SK-N-SH (cell line): ENCODE measurements around the gene JAG2. TPM values are rescaled to one million over a fixed set of nuclear protein-coding genes. Genes with fewer than 3 reads are reported as not detected.

Source experiments
- CTCF ChIA-PET: fragments of 300-600, 350-600 bp; formaldehyde crosslinking; extraction: SDS; loops from one replicate; lab custom pipeline; 2021; lab: Yijun Ruan, JAX
- POLR2A ChIA-PET: fragments of 350-600 bp; sonication (Branson Sonifier 250); formaldehyde crosslinking; extraction: SDS; loops from one replicate; lab custom pipeline; 2020; ENCODE audit warnings: antibody characterized with exemption, inconsistent platforms; lab: Yijun Ruan, JAX
- DNase-seq: peaks from one replicate; pipeline ENCODE4 v3.0.0; 2012
- H2AFZ ChIP-seq: fragments of 200-600 bp; sonication (generic); 2 replicates; pipeline ENCODE4 v1.8.1; 2016; ENCODE audit warnings: antibody characterized with exemption, mild to moderate bottlenecking, low read depth
- H3F3A ChIP-seq: fragments of 200-600 bp; sonication (generic); replicated peaks from 2 replicates; pipeline ENCODE3; 2016; ENCODE audit warnings: antibody characterized with exemption, mild to moderate bottlenecking; ENCODE audit not compliant: insufficient read depth
- H3K27ac ChIP-seq, 2 experiments: fragments of 200-500 bp in 1 of 2; fragments of 200-600 bp in 1 of 2; sonication (Bioruptor generic) in 1 of 2; sonication (generic), shearing (Covaris generic) in 1 of 2; 2 replicates each; pipeline versions ENCODE4 v1.5.1 to v1.6.1; 2014 to 2016; ENCODE audit warnings: low read depth in 2 of 2, inconsistent platforms in 1 of 2, low read length in 1 of 2, mild to moderate bottlenecking in 1 of 2, mixed read lengths in 1 of 2
- H3K27me3 ChIP-seq: fragments of 200-600 bp; sonication (generic), shearing (Covaris generic); 2 replicates; pipeline ENCODE4 v1.6.1; 2016; ENCODE audit warnings: mixed run types; ENCODE audit not compliant: insufficient read depth
- H3K36me3 ChIP-seq, 2 experiments: fragments of 200-500 bp in 1 of 2; fragments of 200-600 bp in 1 of 2; sonication (Bioruptor generic) in 1 of 2; sonication (generic) in 1 of 2; replicated peaks in 1 of 2; 2 replicates each; pipeline versions ENCODE3 to v1.5.1; 2014 to 2016; ENCODE audit warnings: low read length in 1 of 2, mild to moderate bottlenecking in 1 of 2; ENCODE audit not compliant: insufficient read depth in 2 of 2, control insufficient read depth in 1 of 2
- H3K4me1 ChIP-seq, 2 experiments: fragments of 200-500 bp in 1 of 2; fragments of 200-600 bp in 1 of 2; sonication (Bioruptor generic) in 1 of 2; sonication (generic), shearing (Covaris generic) in 1 of 2; 2 replicates each; pipeline versions ENCODE4 v1.5.1 to v1.6.1; 2014 to 2016; ENCODE audit warnings: low read depth in 1 of 2, low read length in 1 of 2, mixed run types in 1 of 2; ENCODE audit not compliant: insufficient read depth in 2 of 2, control insufficient read depth in 1 of 2
- H3K4me2 ChIP-seq: fragments of 200-600 bp; sonication (generic), shearing (Covaris generic); 2 replicates; pipeline ENCODE4 v1.6.1; 2017; ENCODE audit warnings: mixed run types
- H3K4me3 ChIP-seq, 2 experiments: fragments of 200-500 bp in 1 of 2; fragments of 200-600 bp in 1 of 2; sonication (Bioruptor generic) in 1 of 2; sonication (generic), shearing (Covaris generic) in 1 of 2; 2 replicates each; pipeline versions ENCODE4 v1.5.1 to v1.8.1; 2014 to 2016; ENCODE audit warnings: low read depth in 2 of 2, inconsistent platforms in 1 of 2, low read length in 1 of 2, mild to moderate bottlenecking in 1 of 2, mixed read lengths in 1 of 2, moderate library complexity in 1 of 2
- H3K79me2 ChIP-seq: fragments of 200-600 bp; sonication (generic); 2 replicates; pipeline ENCODE4 v1.8.1; 2017; ENCODE audit warnings: mild to moderate bottlenecking; ENCODE audit not compliant: insufficient read depth
- H3K9ac ChIP-seq: fragments of 200-600 bp; sonication (generic); 2 replicates; pipeline ENCODE4 v1.6.1; 2017; ENCODE audit warnings: mixed run types
- H3K9me2 ChIP-seq: fragments of 200-600 bp; sonication (generic); 2 replicates; pipeline ENCODE4 v1.6.1; 2017; ENCODE audit warnings: mixed run types
- H3K9me3 ChIP-seq: fragments of 200-600 bp; sonication (generic); 2 replicates; pipeline ENCODE4 v1.6.1; 2017; ENCODE audit warnings: mixed run types, mild to moderate bottlenecking, moderate library complexity
- H4K20me1 ChIP-seq: fragments of 200-600 bp; sonication (generic); 2 replicates; pipeline ENCODE4 v1.6.1; 2017; ENCODE audit warnings: mild to moderate bottlenecking, mixed run types; ENCODE audit not compliant: insufficient read depth
- ELF1 ChIP-seq: IDR thresholded peaks from 2 replicates; pipeline ENCODE4 v1.4.0; 2012
- EP300 ChIP-seq, 2 experiments: IDR thresholded peaks; 2 replicates each; pipeline versions ENCODE4 v1.4.0 to v1.6.1; 2012; ENCODE audit warnings: borderline replicate concordance in 1 of 2, low read depth in 1 of 2, low read length in 1 of 2
- EZH2phosphoT487 ChIP-seq: fragments of 200-600 bp; sonication (generic); IDR thresholded peaks from 2 replicates; pipeline ENCODE4 v1.6.1; 2017; ENCODE audit warnings: low read depth, mixed run types, mild to moderate bottlenecking, antibody characterized with exemption, moderate library complexity, borderline replicate concordance
- GATA2 ChIP-seq: sonication (generic); formaldehyde crosslinking; IDR thresholded peaks from 2 replicates; pipeline ENCODE4 v1.5.0; 2020; ENCODE audit warnings: mild to moderate bottlenecking, missing genetic modification reagents
- MEF2A ChIP-seq: IDR thresholded peaks from 2 replicates; pipeline ENCODE4 v1.4.0; 2012; ENCODE audit warnings: low read depth, borderline replicate concordance
- NRF1 ChIP-seq: IDR thresholded peaks from 2 replicates; pipeline ENCODE4 v1.6.1; 2012; ENCODE audit warnings: low read depth, mild to moderate bottlenecking, low read length
- POLR2AphosphoS5 ChIP-seq: IDR thresholded peaks from 2 replicates; pipeline ENCODE4 v1.6.1; 2012; ENCODE audit warnings: low read depth, low read length
- REST ChIP-seq: IDR thresholded peaks from 2 replicates; pipeline ENCODE4 v1.6.1; 2012; ENCODE audit warnings: mild to moderate bottlenecking, low read depth, low read length, moderate library complexity
- RXRA ChIP-seq: IDR thresholded peaks from 2 replicates; pipeline ENCODE4 v1.4.0; 2012; ENCODE audit warnings: low read depth, mild to moderate bottlenecking, borderline replicate concordance
- ZBTB33 ChIP-seq: IDR thresholded peaks from 2 replicates; pipeline ENCODE4 v1.4.0; 2012; ENCODE audit warnings: low read depth, borderline replicate concordance
- WGBS: methylation state at CpG from one replicate; pipeline ENCODE4 v1.1.6; 2017; ENCODE audit warnings: low lambda C conversion rate; 5-methylcytosine and 5-hydroxymethylcytosine counted together
- polyA plus RNA-seq, 3 experiments: library from polyadenylated mRNA; depleted of rRNA; stranded (reverse); fragments of >200 nt; gene quantifications; 2 replicates each; pipeline ENCODE4 v1.2.3, GENCODE V29; 2012
- TF ChIP-seq, protein P1 (sequence below): IDR thresholded peaks from 2 replicates; pipeline ENCODE4 v1.4.0; 2012; ENCODE audit warnings: low read depth

The JAG2 gene
- polyA plus RNA-seq, 1 of the 3 experiments (the other 2 are of a cell fraction): 1.7 TPM

GRCh38 chr14:105150026-105150367 lies 18.6 kb downstream of the JAG2 start (continued):
- TF ChIP-seq MEF2A: no peak
- no peak for TF ChIP-seq GATA2 (CRISPR knock-in tag)

DNA sequence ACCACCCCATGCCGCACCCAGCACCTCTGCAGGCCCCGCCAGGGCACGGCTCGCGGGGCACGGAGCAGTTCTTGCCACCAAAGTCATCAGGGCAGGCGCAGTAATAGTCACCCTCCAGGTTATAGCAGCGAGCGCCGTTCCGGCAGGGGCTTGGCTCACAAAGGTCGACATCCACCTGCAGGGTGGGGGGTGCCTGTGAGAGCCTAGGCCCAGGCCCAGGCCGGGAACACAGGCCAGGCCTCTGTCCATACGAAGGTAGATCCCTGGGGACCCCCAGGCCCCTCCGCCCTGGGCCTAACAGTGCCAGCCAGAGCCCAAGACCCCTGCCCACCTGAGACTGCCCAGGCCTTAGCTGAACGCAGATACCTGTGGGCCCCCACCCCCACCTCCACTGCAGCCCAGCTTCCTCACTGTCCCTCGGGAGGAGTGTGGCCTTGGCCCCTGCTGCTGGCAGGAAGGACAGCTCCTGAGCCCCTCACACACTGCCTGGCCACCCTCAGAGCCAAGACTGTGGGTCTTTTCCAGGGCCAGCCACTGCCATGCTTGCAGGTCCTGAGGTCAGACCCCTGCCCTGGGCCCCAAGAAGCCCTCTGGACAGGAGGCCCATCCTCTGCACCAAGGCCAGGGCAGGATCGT lies 19.3 kb downstream of the JAG2 start:
- Histone ChIP-seq H3F3A (no peaks in the 10 kb centered on the region), H3K4me2 (no peak overlapping the region), H3K36me3 (no peaks in the 10 kb centered on the region), H3K4me3 (no peak overlapping the region), H3K4me1 (peaks cover 0 to 13% of the 10 kb centered on the region in 2 experiments; a peak in 1 of 4 replicates), H3K27ac (no peak overlapping the region), H3K9me3 (no peaks in the 10 kb centered on the region), H3K27me3 (no peaks in the 10 kb centered on the region), H3K9me2 (no peaks in the 10 kb centered on the region), H3K9ac (no peak overlapping the region), H2AFZ (no peak overlapping the region), H4K20me1 (no peaks in the 10 kb centered on the region), H3K79me2 (no peaks in the 10 kb centered on the region)
- no peak for DNase-seq
- WGBS: 92% methylated on average over 7 of the region's 18 CpGs
- CTCF ChIA-PET: no interaction called here
- POLR2A ChIA-PET: no interaction called here
- TF ChIP-seq ELF1 (no peak), RXRA (no peak), EP300 (IDR thresholded peaks at IDR 0.05; ENCODE audit: borderline replicate concordance in 1 of 2, low read depth in 1 of 2, low read length in 1 of 2) (no peak), REST (no peak), POLR2AphosphoS5 (no peak), ZBTB33 (no peak), EZH2phosphoT487 (no peak), NRF1 (no peak)
- TF ChIP-seq, protein P1, sequence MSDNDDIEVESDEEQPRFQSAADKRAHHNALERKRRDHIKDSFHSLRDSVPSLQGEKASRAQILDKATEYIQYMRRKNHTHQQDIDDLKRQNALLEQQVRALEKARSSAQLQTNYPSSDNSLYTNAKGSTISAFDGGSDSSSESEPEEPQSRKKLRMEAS: no peak
- TF ChIP-seq, all 33 proteins: peak for 0
